Measurements from ENCODE around the gene NRXN2.

The NRXN2 gene

DNA sequence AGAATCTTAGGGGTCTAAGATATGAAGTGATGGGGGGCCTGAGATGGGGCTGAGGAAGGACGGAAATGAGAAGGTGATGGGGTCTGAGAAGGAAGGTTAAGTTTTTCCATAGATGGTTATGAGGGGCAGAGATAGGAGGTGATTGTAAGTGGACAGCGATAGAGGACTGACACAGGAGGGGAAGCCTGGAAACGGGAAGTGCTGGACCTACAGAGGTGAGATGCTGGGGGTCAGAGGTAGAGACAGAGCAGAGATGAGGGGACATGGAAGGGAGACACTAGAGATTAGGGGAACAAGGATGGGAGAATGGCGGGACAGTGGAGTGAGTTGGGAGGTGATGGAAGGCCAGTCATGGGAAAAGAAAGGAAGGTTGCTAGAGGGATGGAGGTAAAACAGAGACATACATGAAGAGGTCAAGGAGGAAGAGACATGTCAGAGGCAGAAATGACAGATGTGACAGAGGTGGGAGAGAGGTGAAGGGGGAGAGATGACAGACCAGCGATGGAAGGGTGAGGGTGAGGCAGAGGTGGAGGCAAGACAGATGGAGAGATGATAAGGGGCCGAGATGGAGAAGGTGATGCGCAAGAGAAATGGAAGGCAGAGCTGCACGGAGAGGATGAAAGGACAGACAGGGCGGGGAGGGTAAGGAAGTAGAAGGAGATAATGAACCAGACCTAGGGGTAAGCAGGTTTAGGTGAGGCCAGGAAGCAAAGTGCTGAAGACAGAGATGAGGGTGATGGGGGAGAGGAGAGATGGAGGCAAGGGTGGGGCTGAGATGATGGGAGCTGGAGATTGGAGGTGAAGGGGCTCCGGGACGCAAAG is 81.2 kb downstream of the NRXN2 start:
- Histone ChIP-seq H3K9ac (no peak overlapping the region), H3K9me3 (no peaks in the 10 kb centered on the region), H3K36me3 (no peaks in the 10 kb centered on the region), H3K4me3 (peak overlapping the region; percentile 59), H3K4me2 (peak overlapping the region; percentile 79), H4K20me1 (peaks cover 16% of the 10 kb centered on the region), H3K27me3 (peaks cover 73% of the 10 kb centered on the region), H3K27ac (no peak overlapping the region), H3K4me1 (peaks cover 79% of the 10 kb centered on the region)
- no peak for TF ChIP-seq Cebpa-rat (IDR thresholded peaks at IDR 0.05)

DNA sequence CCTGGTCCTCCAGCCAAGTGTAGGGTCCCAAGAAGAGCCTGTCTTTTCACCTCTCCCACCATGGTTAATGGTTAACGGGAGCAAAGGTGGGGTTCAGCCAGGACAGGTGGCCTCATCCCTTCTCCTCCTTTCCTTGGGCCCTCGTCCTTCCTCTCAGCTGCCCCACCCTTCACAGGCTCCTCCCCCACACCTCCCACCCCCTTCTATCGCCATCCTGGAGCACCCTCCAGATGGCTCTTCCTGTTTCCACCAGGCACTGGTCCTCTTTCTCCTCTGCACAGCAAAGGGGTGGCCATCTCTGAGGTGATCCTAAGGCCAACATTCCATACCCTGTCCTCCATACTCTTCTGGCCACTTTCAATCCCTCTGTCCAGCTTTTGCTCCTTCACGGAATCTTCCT is 83.1 kb downstream of the NRXN2 start:
- H3K4me3 ChIP-seq, result no peak overlapping the region
- peaks cover 79% of the 10 kb centered on the region for H3K4me1 ChIP-seq
- peak overlapping the region; percentile 98 for H3K4me2 ChIP-seq
- no peaks in the 10 kb centered on the region for H3K9me3 ChIP-seq
- TF ChIP-seq Cebpa-rat (IDR thresholded peaks at IDR 0.05), result no peak
- no peak overlapping the region for H3K9ac ChIP-seq
- H4K20me1 ChIP-seq, result peaks cover 16% of the 10 kb centered on the region
- no peak overlapping the region for H3K27ac ChIP-seq
- no peaks in the 10 kb centered on the region for H3K36me3 ChIP-seq
- peaks cover 59% of the 10 kb centered on the region for H3K27me3 ChIP-seq

- no peak for TF ChIP-seq Cebpa-rat (IDR thresholded peaks at IDR 0.05)
- no peak overlapping the region for H3K27ac ChIP-seq
- no peaks in the 10 kb centered on the region for H3K36me3 ChIP-seq
- peaks cover 79% of the 10 kb centered on the region for H3K4me1 ChIP-seq
- no peaks in the 10 kb centered on the region for H3K9me3 ChIP-seq
- peaks cover 49% of the 10 kb centered on the region for H3K27me3 ChIP-seq
- H4K20me1 ChIP-seq, result peaks cover 16% of the 10 kb centered on the region
- peak overlapping the region; percentile 58; the same call in 1 of the 2 replicates for H3K4me3 ChIP-seq
- H3K4me2 ChIP-seq, result peak overlapping the region; percentile 98
- no peak overlapping the region for H3K9ac ChIP-seq
These were observed 84.2 kb downstream of the NRXN2 start for GRCh38 chr11:64638829-64639228.

DNA sequence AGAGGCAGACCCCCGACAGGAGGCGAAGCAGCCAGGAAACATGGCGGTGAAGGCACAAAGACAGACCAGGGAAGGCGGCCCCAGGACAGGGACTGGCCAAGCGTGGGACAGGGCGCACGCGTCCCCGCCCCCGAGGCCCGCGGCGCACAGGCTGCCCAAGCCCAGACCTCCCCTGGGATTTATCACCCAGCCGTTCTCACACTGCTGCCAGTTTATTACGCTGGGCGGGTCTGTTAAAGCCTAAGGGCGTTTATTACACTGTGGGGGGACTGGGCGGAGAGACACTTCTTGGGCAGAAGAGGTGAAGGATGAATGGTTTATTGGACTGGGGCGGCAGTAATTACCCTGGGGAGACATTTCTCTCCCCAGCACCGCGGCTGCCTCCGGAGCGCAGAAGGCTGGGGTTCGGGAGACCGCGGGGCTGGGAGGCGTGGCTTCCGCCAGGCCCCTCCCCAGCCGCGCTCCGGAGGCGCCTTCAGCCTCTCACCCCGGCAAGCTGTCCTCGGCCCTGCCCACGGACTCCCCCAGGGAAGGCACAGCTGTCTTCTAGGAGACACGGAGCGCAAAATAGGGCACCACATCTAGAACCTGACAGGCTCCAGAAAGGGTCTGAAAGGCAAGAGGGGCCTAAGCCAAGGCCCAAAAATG is 84.9 kb downstream of the NRXN2 start:
- Histone ChIP-seq H3K9ac (peak overlapping the region; percentile 40; the same call in 1 of the 2 replicates), H4K20me1 (peaks cover 16% of the 10 kb centered on the region), H3K27me3 (peaks cover 42% of the 10 kb centered on the region), H3K9me3 (no peaks in the 10 kb centered on the region), H3K4me1 (peaks cover 85% of the 10 kb centered on the region), H3K4me3 (peak overlapping the region; percentile 58), H3K36me3 (no peaks in the 10 kb centered on the region), H3K27ac (peak overlapping the region; percentile 36), H3K4me2 (peak overlapping the region; percentile 98)
- TF ChIP-seq Cebpa-rat (IDR thresholded peaks at IDR 0.05), result no peak

DNA sequence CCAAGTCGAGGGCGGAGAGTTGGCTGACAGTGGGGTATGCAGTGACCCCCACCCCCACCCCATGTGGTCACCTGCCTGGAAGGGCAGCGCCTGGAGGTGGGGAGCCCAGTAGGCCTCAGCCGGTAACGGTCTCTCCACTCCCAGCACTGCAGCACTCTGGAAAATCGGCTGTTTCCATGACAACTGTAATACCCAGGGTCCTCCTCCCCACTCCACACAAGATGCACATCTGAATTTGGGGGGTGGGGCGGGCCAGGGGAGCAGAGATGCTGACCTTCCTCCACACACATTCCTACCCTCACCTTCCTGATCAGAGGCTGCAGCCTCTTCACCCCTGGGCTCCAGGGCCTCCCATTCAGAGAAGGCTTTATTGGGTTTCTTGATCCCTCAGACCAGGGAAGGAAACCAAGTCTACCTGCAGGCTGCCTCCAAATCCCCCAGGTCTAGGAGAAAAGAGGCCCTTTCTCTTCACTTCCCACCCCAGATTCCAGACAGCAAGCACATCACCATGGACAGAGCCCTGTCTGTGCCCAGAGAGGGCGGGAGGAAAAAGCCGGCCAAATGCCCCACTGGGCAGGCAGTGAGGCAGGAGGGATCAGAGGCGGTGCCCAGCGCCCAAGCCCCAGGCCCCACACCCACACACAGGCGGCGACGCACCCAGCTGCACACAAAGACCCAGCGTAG is 85.5 kb downstream of the NRXN2 start:
- TF ChIP-seq Cebpa-rat (IDR thresholded peaks at IDR 0.05), result no peak
- no peaks in the 10 kb centered on the region for H3K36me3 ChIP-seq
- peaks cover 16% of the 10 kb centered on the region for H4K20me1 ChIP-seq
- H3K27me3 ChIP-seq, result peaks cover 35% of the 10 kb centered on the region
- peak overlapping the region; percentile 36 for H3K27ac ChIP-seq
- H3K4me1 ChIP-seq, result peaks cover 86% of the 10 kb centered on the region
- H3K4me2 ChIP-seq, result peak overlapping the region; percentile 98
- H3K9me3 ChIP-seq, result no peaks in the 10 kb centered on the region
- H3K9ac ChIP-seq, result peak overlapping the region; percentile 40; the same call in 1 of the 2 replicates
- H3K4me3 ChIP-seq, result peak overlapping the region; percentile 58

DNA sequence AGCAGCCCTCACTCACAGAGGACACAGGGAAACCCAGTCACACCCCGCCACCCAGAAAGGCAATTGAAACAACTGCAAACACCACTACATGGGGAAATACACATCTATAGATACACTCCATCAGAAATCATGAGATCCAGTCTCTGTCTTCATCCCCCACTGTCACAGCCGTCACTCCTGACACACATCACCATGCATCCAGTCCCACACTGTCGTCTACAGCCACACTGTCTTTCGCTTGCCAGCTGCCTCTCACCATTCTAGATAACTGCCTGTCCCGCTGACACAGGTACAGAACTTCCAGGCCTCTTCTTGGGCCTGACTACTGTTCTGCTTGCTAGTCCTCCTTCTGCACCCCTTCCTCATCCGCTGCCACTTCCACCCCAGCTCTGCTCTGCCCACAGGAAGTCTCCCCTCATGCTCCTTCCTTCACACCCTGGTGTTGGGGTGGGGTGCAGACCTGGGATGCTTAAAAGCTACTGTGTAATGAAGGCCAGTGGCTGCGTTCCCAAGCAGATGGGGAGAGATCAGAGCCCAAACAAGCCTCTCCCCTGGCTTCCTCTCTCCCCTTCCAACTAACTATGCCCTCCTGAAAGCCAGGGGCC is 89.3 kb downstream of the NRXN2 start:
- Histone ChIP-seq H3K27me3 (no peaks in the 10 kb centered on the region), H3K4me3 (no peak overlapping the region), H3K9ac (peak overlapping the region; percentile 21), H4K20me1 (peaks cover 6% of the 10 kb centered on the region), H3K4me2 (peak overlapping the region; percentile 98), H3K36me3 (no peaks in the 10 kb centered on the region), H3K4me1 (peaks cover 85% of the 10 kb centered on the region), H3K9me3 (no peaks in the 10 kb centered on the region), H3K27ac (peak overlapping the region; percentile 28; the same call in 1 of the 2 replicates)
- no peak for TF ChIP-seq Cebpa-rat (IDR thresholded peaks at IDR 0.05)

GRCh38 chr11:64632654-64633053 is 90.3 kb downstream of the NRXN2 start:
- no peaks in the 10 kb centered on the region for H3K36me3 ChIP-seq
- no peak for TF ChIP-seq Cebpa-rat (IDR thresholded peaks at IDR 0.05)
- no peaks in the 10 kb centered on the region for H3K9me3 ChIP-seq
- no peaks in the 10 kb centered on the region for H4K20me1 ChIP-seq
- peak overlapping the region; percentile 21; the same call in 1 of the 2 replicates for H3K9ac ChIP-seq
- peak overlapping the region; percentile 98 for H3K4me2 ChIP-seq
- H3K27ac ChIP-seq, result peak overlapping the region; percentile 39
- H3K4me3 ChIP-seq, result 0 out of 2 replicates have a peak overlapping the region, but pooled peaks have one; percentile 8
- peaks cover 78% of the 10 kb centered on the region for H3K4me1 ChIP-seq
- H3K27me3 ChIP-seq, result no peaks in the 10 kb centered on the region

GRCh38 chr11:64632237-64632636 is 90.8 kb downstream of the NRXN2 start:
- H3K4me1 ChIP-seq, result peaks cover 78% of the 10 kb centered on the region
- H3K36me3 ChIP-seq, result no peaks in the 10 kb centered on the region
- H3K9me3 ChIP-seq, result no peaks in the 10 kb centered on the region
- H3K27ac ChIP-seq, result no peak overlapping the region
- H3K27me3 ChIP-seq, result no peaks in the 10 kb centered on the region
- TF ChIP-seq Cebpa-rat (IDR thresholded peaks at IDR 0.05), result no peak
- H3K9ac ChIP-seq, result peak overlapping the region; percentile 21; the same call in 1 of the 2 replicates
- no peaks in the 10 kb centered on the region for H4K20me1 ChIP-seq
- H3K4me3 ChIP-seq, result 0 out of 2 replicates have a peak overlapping the region, but pooled peaks have one; percentile 8
- H3K4me2 ChIP-seq, result peak overlapping the region; percentile 98

DNA sequence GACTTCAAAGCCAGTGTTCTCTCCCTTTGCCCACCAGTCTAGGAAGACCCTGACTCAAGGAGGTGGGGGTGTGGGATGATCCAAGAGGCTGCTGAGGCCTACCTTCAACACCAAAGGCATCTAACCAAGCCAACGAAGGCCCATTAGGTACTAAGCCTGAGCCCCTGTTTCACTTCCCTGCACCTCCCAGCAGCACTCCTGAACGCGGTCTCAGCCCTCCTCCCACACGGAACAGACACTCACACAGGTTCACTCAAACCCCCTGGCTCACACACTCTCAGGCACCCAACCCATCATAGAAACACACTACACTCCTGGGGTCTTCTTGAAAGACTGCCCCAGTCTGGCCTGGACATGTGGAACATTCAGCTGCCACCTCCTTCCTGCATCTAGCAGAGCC is 91.3 kb downstream of the NRXN2 start:
- H3K4me1 ChIP-seq, result peaks cover 78% of the 10 kb centered on the region
- H3K27me3 ChIP-seq, result no peaks in the 10 kb centered on the region
- TF ChIP-seq Cebpa-rat (IDR thresholded peaks at IDR 0.05), result no peak
- no peak overlapping the region for H3K27ac ChIP-seq
- no peaks in the 10 kb centered on the region for H3K9me3 ChIP-seq
- H3K4me2 ChIP-seq, result peak overlapping the region; percentile 98
- H3K9ac ChIP-seq, result no peak overlapping the region
- no peaks in the 10 kb centered on the region for H3K36me3 ChIP-seq
- no peak overlapping the region for H3K4me3 ChIP-seq
- no peaks in the 10 kb centered on the region for H4K20me1 ChIP-seq
